PC-3 (cell line): Measurements from ENCODE around the gene PPHLN1. TPM values are rescaled to one million over a fixed set of nuclear protein-coding genes. Genes with fewer than 3 reads are reported as not detected.
A peak's percentile ranks its signal among the peaks of the same experiment; 100 is the strongest.

Experiments
- ATAC-seq: fragments of 200-7000 bp; cut with Tn5 transposase; 2 replicates; pipeline ENCODE4 v1.9.1; 2020; ENCODE audit warnings: mild to moderate bottlenecking, moderate library complexity
- BruUV-seq: library from RNA; stranded (reverse); fragments of 400-500 nt; replicated peaks from 2 replicates; lab custom pipeline; 2021; lab: Mats Ljungman, UMichigan
- CTCF ChIA-PET: fragments of 300-600 bp; sonication (Branson Sonifier 250); formaldehyde crosslinking; loops from one replicate; lab custom pipeline; 2022; ENCODE audit warnings: antibody characterized with exemption; lab: Charles Lee
- POLR2A ChIA-PET: fragments of 300-600 bp; sonication (Branson Sonifier 250); formaldehyde crosslinking; loops from one replicate; lab custom pipeline; 2022; ENCODE audit warnings: antibody characterized with exemption; ENCODE audit not compliant: unreplicated experiment; lab: Charles Lee
- DNase-seq: peaks from one replicate; pipeline ENCODE4 v3.0.0-alpha.2; 2015
- H2AFZ ChIP-seq: fragments of 300-600 bp; sonication (generic); 2 replicates; pipeline ENCODE4 v1.6.0; 2016; ENCODE audit warnings: antibody characterized with exemption, low read length
- H3F3A ChIP-seq: fragments of 300-600 bp; sonication (generic); one replicate; pipeline ENCODE4 v1.6.0; 2017; ENCODE audit warnings: antibody characterized with exemption, low read length, control low read depth, mild to moderate bottlenecking; ENCODE audit not compliant: unreplicated experiment
- H3K27ac ChIP-seq: fragments of 300-600 bp; sonication (generic); 2 replicates; pipeline ENCODE4 v1.5.1; 2016; ENCODE audit warnings: mild to moderate bottlenecking, low read length
- H3K27me3 ChIP-seq: fragments of 300-600 bp; sonication (generic); 2 replicates; pipeline ENCODE4 v1.6.1; 2016; ENCODE audit warnings: low read length, mixed read lengths
- H3K36me3 ChIP-seq: fragments of 300-600 bp; sonication (generic); 2 replicates; pipeline ENCODE4 v1.6.1; 2016; ENCODE audit warnings: low read depth, mixed run types, low read length, mixed read lengths
- H3K4me1 ChIP-seq: fragments of 300-600 bp; sonication (generic); 2 replicates; pipeline ENCODE4 v1.5.1; 2016; ENCODE audit warnings: low read length; ENCODE audit not compliant: insufficient read depth
- H3K4me2 ChIP-seq: fragments of 300-600 bp; sonication (generic); 2 replicates; pipeline ENCODE4 v1.6.0; 2016; ENCODE audit warnings: low read length
- H3K4me3 ChIP-seq: fragments of 300-600 bp; sonication (generic); 2 replicates; pipeline ENCODE4 v1.5.1; 2016; ENCODE audit warnings: mild to moderate bottlenecking, low read length, mixed read lengths
- H3K79me2 ChIP-seq: fragments of 300-600 bp; sonication (generic); 2 replicates; pipeline ENCODE4 v1.6.1; 2017; ENCODE audit warnings: low read length, mixed read lengths
- H3K9ac ChIP-seq: fragments of 300-600 bp; sonication (generic); 2 replicates; pipeline ENCODE4 v1.6.0; 2016; ENCODE audit warnings: mild to moderate bottlenecking, low read length
- H3K9me2 ChIP-seq: fragments of 300-600 bp; sonication (generic); replicated peaks from 2 replicates; pipeline ENCODE4 v1.6.1; 2016; ENCODE audit warnings: mixed run types, low read length, mixed read lengths
- H3K9me3 ChIP-seq: fragments of 300-600 bp; sonication (generic); 2 replicates; pipeline ENCODE4 v1.6.1; 2016; ENCODE audit warnings: low read length, mixed read lengths
- H4K20me1 ChIP-seq: fragments of 300-600 bp; sonication (generic); 2 replicates; pipeline ENCODE4 v1.6.1; 2016; ENCODE audit warnings: low read length, mixed read lengths
- EZH2 ChIP-seq: fragments of 300-600 bp; sonication (generic); IDR thresholded peaks from one replicate; pipeline ENCODE4 v1.6.1; 2017; ENCODE audit warnings: antibody characterized with exemption, mild to moderate bottlenecking, low read length; ENCODE audit not compliant: unreplicated experiment
- EZH2phosphoT487 ChIP-seq: fragments of 300-600 bp; sonication (generic); IDR thresholded peaks from 2 replicates; pipeline ENCODE4 v1.6.1; 2018; ENCODE audit warnings: mild to moderate bottlenecking, antibody characterized with exemption, low read length, borderline replicate concordance
- intact Hi-C: fragments of 100-400 bp; cut with micrococcal nuclease; formaldehyde crosslinking; loops from 2 replicates; pipeline ENCODE4 v1.9.0; 2023
- total RNA-seq: library from RNA; depleted of rRNA; stranded (reverse); fragments of >200 nt; gene quantifications from 2 replicates; pipeline ENCODE4 v1.2.3, GENCODE V29; 2014
- TF ChIP-seq, protein P1 (sequence below): fragments of 300-600 bp; sonication (generic); conservative IDR thresholded peaks from 2 replicates; pipeline ENCODE4 v1.5.1; 2017; ENCODE audit warnings: antibody characterized with exemption, low read depth, mild to moderate bottlenecking, low read length

The PPHLN1 gene
- total RNA-seq, 1 experiment from 2014 or later, result 82.0 TPM

DNA sequence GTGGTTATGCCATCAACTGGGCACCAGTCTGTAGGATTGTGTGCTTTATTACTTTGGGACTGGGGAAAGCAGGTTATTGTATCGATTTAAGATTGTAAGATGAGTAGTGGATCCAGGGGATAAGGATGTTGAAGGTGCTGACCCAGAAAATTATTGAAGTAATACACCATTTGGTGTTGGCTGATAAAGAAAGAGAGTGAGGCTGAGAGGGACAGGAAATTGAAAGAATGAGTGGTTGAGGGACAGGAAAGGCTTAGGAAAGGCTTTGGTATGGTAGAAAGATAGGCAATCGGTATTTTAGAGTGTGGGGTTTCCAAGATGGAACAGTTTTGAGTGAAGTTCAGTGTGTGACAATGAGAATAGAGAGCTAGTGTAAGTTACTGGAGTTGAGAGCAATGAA, 12.3 kb downstream of the PPHLN1 start:
- ChIA-PET POLR2A (no interaction called here), CTCF (no interaction called here)
- no peak overlapping the region for H3K4me3 ChIP-seq
- H4K20me1 ChIP-seq, result peaks cover 16% of the 10 kb centered on the region
- no peaks in the 10 kb centered on the region for H3K27me3 ChIP-seq
- no peak for TF ChIP-seq EZH2phosphoT487
- TF ChIP-seq EZH2, result no peak
- TF ChIP-seq, protein P1, sequence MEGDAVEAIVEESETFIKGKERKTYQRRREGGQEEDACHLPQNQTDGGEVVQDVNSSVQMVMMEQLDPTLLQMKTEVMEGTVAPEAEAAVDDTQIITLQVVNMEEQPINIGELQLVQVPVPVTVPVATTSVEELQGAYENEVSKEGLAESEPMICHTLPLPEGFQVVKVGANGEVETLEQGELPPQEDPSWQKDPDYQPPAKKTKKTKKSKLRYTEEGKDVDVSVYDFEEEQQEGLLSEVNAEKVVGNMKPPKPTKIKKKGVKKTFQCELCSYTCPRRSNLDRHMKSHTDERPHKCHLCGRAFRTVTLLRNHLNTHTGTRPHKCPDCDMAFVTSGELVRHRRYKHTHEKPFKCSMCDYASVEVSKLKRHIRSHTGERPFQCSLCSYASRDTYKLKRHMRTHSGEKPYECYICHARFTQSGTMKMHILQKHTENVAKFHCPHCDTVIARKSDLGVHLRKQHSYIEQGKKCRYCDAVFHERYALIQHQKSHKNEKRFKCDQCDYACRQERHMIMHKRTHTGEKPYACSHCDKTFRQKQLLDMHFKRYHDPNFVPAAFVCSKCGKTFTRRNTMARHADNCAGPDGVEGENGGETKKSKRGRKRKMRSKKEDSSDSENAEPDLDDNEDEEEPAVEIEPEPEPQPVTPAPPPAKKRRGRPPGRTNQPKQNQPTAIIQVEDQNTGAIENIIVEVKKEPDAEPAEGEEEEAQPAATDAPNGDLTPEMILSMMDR, result no peak
- peaks cover 69% of the 10 kb centered on the region for H3K79me2 ChIP-seq
- H3K4me2 ChIP-seq, result no peak overlapping the region
- no peak overlapping the region for H3K9ac ChIP-seq
- no peaks in the 10 kb centered on the region for H3F3A ChIP-seq
- H3K9me3 ChIP-seq, result no peaks in the 10 kb centered on the region
- H3K4me1 ChIP-seq, result no peaks in the 10 kb centered on the region
- H3K36me3 ChIP-seq, result peaks cover 26% of the 10 kb centered on the region; the same call in 1 of the 2 replicates
- intact Hi-C loops, result loop anchor here (10.0 kb wide), 1 partner anchor 227 kb away; no protein-coding TSS in a partner anchor
- TSS peak; percentile 10 for BruUV-seq
- H3K9me2 ChIP-seq, result no peaks in the 10 kb centered on the region
- no peak overlapping the region for H2AFZ ChIP-seq
- ATAC-seq, result no peak
- no peak overlapping the region for H3K27ac ChIP-seq
- no peak for DNase-seq

DNA sequence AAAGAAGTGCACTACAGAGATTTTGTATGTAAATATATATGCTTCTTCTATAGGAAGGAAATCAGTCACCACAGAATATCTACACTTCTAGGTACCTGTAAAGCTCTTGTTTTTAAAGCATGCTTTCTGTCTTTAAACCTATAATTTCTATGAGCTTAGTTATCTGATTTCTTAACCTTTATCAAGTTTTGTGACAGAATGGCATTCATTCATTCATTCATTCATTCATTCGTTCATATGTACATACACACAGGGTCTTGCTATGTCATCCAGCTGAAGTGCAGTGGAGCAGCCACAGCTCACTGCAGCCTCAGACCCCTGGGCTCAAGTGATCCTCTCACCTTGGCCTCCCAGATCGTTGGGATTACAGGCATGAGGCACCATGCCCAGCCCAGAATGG, 16.1 kb downstream of the PPHLN1 start:
- Histone ChIP-seq H3F3A (no peaks in the 10 kb centered on the region), H4K20me1 (peaks cover 26% of the 10 kb centered on the region), H3K36me3 (peaks cover 14% of the 10 kb centered on the region; the same call in 1 of the 2 replicates), H2AFZ (no peak overlapping the region), H3K9ac (no peak overlapping the region), H3K27me3 (no peaks in the 10 kb centered on the region), H3K9me2 (no peaks in the 10 kb centered on the region), H3K4me3 (no peak overlapping the region), H3K9me3 (no peaks in the 10 kb centered on the region), H3K4me1 (no peaks in the 10 kb centered on the region), H3K4me2 (no peak overlapping the region), H3K27ac (no peak overlapping the region), H3K79me2 (peaks cover 73% of the 10 kb centered on the region)
- CTCF ChIA-PET, result no interaction called here
- POLR2A ChIA-PET, result no interaction called here
- BruUV-seq, result no TSS peak
- intact Hi-C loops, result no loop called here
- ATAC-seq (no peak), DNase-seq (no peak)
- TF ChIP-seq EZH2 (no peak), EZH2phosphoT487 (no peak)
- TF ChIP-seq, protein P1, result no peak

DNA sequence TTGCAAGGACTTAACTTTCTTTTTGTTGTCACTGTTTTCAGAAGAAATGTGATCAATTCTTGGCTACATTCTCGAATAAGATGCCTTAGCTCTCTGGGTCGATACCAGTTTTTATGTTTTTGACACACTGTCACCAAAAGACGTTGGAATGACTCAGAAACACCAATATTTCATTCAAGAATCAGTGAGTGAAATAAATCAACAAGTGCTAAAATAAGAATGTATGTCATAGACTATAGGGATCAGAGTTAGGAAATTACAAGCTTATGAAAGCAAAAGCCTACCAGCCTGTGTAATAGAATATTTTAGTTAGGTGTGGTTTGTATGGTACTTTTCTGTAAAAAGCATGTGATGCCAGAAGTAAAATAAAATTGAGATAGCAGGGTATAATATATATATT, 17.8 kb downstream of the PPHLN1 start:
- Histone ChIP-seq H3K4me3 (no peak overlapping the region), H2AFZ (no peak overlapping the region), H4K20me1 (peaks cover 24% of the 10 kb centered on the region), H3K27me3 (no peaks in the 10 kb centered on the region), H3K36me3 (peaks cover 11% of the 10 kb centered on the region; the same call in 1 of the 2 replicates), H3K4me2 (no peak overlapping the region), H3K9ac (no peak overlapping the region), H3K27ac (no peak overlapping the region), H3K4me1 (no peaks in the 10 kb centered on the region), H3K9me3 (no peaks in the 10 kb centered on the region), H3K9me2 (no peaks in the 10 kb centered on the region), H3K79me2 (peaks cover 74% of the 10 kb centered on the region), H3F3A (no peaks in the 10 kb centered on the region)
- DNase-seq, result no peak
- ATAC-seq, result no peak
- ChIA-PET CTCF (no interaction called here), POLR2A (no interaction called here)
- intact Hi-C loops, result no loop called here
- no TSS peak for BruUV-seq
- TF ChIP-seq EZH2, result no peak
- no peak for TF ChIP-seq EZH2phosphoT487
- TF ChIP-seq, protein P1, result no peak
